OCI-LY3 (cell line): ENCODE data around the gene RNF34.

ENCODE experiments used
- H2AFZ ChIP-seq: fragments of 200-600, 300-600 bp; shearing (Covaris generic); 2 replicates; pipeline ENCODE4 v1.6.0; 2014; ENCODE audit warnings: antibody characterized with exemption, low read depth, low read length
- H3K27ac ChIP-seq: fragments of 200-600, 300-600 bp; sonication (generic); 2 replicates; pipeline ENCODE4 v1.5.1; 2014; ENCODE audit warnings: mild to moderate bottlenecking, low read length, moderate library complexity, mixed read lengths
- H3K27me3 ChIP-seq: fragments of 200-600, 300-600 bp; sonication (generic); 2 replicates; pipeline ENCODE4 v1.6.1; 2014; ENCODE audit warnings: low read depth, low read length, mixed read lengths
- H3K36me3 ChIP-seq: fragments of 200-600, 300-600 bp; sonication (generic); replicated peaks from 2 replicates; pipeline ENCODE3; 2014; ENCODE audit warnings: low read depth, low read length, mixed read lengths
- H3K4me1 ChIP-seq: fragments of 300-600, 200-600 bp; sonication (generic); 2 replicates; pipeline ENCODE4 v1.6.1; 2014; ENCODE audit warnings: low read length, mixed read lengths
- H3K4me2 ChIP-seq: fragments of 200-600, 300-600 bp; sonication (generic); 2 replicates; pipeline ENCODE4 v1.6.1; 2014; ENCODE audit warnings: low read length, mixed read lengths
- H3K4me3 ChIP-seq: fragments of 300-600, 200-600 bp; sonication (generic); 2 replicates; pipeline ENCODE4 v1.5.1; 2014; ENCODE audit warnings: antibody characterized with exemption, mild to moderate bottlenecking, low read length, moderate library complexity
- H3K79me2 ChIP-seq: fragments of 300-600, 200-600 bp; shearing (Covaris generic); 2 replicates; pipeline ENCODE4 v1.6.1; 2014; ENCODE audit warnings: mild to moderate bottlenecking, low read length, mixed read lengths
- H3K9ac ChIP-seq: fragments of 300-600, 200-600 bp; shearing (Covaris generic); 2 replicates; pipeline ENCODE4 v1.6.0; 2014; ENCODE audit warnings: mild to moderate bottlenecking, low read length, moderate library complexity
- H3K9me3 ChIP-seq: fragments of 200-600, 300-600 bp; shearing (Covaris generic); 2 replicates; pipeline ENCODE4 v1.6.1; 2014; ENCODE audit warnings: low read length, mixed read lengths; ENCODE audit not compliant: insufficient read depth
- H4K20me1 ChIP-seq: fragments of 200-600, 300-600 bp; sonication (generic); 2 replicates; pipeline ENCODE4 v1.6.1; 2016; ENCODE audit warnings: low read length, mixed read lengths; ENCODE audit not compliant: insufficient read depth
- CTCF ChIP-seq: fragments of 200-600, 300-600 bp; sonication (generic); IDR thresholded peaks from 2 replicates; pipeline ENCODE4 v1.5.1; 2014; ENCODE audit warnings: antibody characterized with exemption, low read length, low read depth
- EZH2phosphoT487 ChIP-seq: fragments of 200-600 bp; shearing (Covaris generic); IDR thresholded peaks from 2 replicates; pipeline ENCODE4 v1.6.1; 2018; ENCODE audit warnings: antibody characterized with exemption, mixed run types, low read depth

The RNF34 gene

GRCh38 chr12:121441555-121441954 is 41.6 kb downstream of the RNF34 start:
- H3K27me3 ChIP-seq = no peaks in the 10 kb centered on the region
- H3K4me1 ChIP-seq = no peaks in the 10 kb centered on the region
- no peak overlapping the region for H3K9ac ChIP-seq
- H3K79me2 ChIP-seq = peaks cover 68% of the 10 kb centered on the region
- no peak overlapping the region for H2AFZ ChIP-seq
- H3K4me3 ChIP-seq = no peak overlapping the region
- TF ChIP-seq CTCF = no peak
- TF ChIP-seq EZH2phosphoT487 = no peak
- H3K4me2 ChIP-seq = no peak overlapping the region
- H3K9me3 ChIP-seq = no peaks in the 10 kb centered on the region
- peaks cover 95% of the 10 kb centered on the region for H3K36me3 ChIP-seq
- H3K27ac ChIP-seq = no peak overlapping the region
- peaks cover 72% of the 10 kb centered on the region for H4K20me1 ChIP-seq

GRCh38 chr12:121442028-121442948 is 42.4 kb downstream of the RNF34 start:
- Histone ChIP-seq H3K36me3 (peaks cover 93% of the 10 kb centered on the region), H2AFZ (no peak overlapping the region), H3K79me2 (peaks cover 70% of the 10 kb centered on the region), H3K4me2 (no peak overlapping the region), H3K27me3 (no peaks in the 10 kb centered on the region), H4K20me1 (peaks cover 72% of the 10 kb centered on the region), H3K4me3 (no peak overlapping the region), H3K9me3 (no peaks in the 10 kb centered on the region), H3K4me1 (no peaks in the 10 kb centered on the region), H3K27ac (no peak overlapping the region), H3K9ac (no peak overlapping the region)
- TF ChIP-seq EZH2phosphoT487 (no peak), CTCF (no peak)

GRCh38 chr12:121443193-121443870 is 43.4 kb downstream of the RNF34 start:
- Histone ChIP-seq H4K20me1 (peaks cover 72% of the 10 kb centered on the region), H3K36me3 (peaks cover 85% of the 10 kb centered on the region), H2AFZ (no peak overlapping the region), H3K4me3 (no peak overlapping the region), H3K27me3 (no peaks in the 10 kb centered on the region), H3K4me2 (no peak overlapping the region), H3K4me1 (no peaks in the 10 kb centered on the region), H3K9me3 (no peaks in the 10 kb centered on the region), H3K79me2 (peaks cover 72% of the 10 kb centered on the region), H3K27ac (no peak overlapping the region), H3K9ac (no peak overlapping the region)
- no peak for TF ChIP-seq EZH2phosphoT487
- TF ChIP-seq CTCF = peak; percentile 69
